Kidney (tissue), 14 donors: ENCODE measurements around the gene EGFL7. TPM values are rescaled to one million over a fixed set of nuclear protein-coding genes. Genes with fewer than 3 reads are reported as not detected.
"Not testable (repeated sequence)": the region's sequence is repeated elsewhere in the genome, so short reads cannot be mapped to it uniquely, and the experiment has no call there.

ENCODE experiments used
- DNase-seq, 5 donors: peaks; one replicate each; pipeline ENCODE4 v3.0.0-alpha.2; 2013 to 2020
- FAIRE-seq: peaks from 2 replicates; lab custom pipeline; 2012; peaks lifted over from hg19 to GRCh38; lab: Jason Lieb, UNC
- H3K27ac ChIP-seq, 2 donors: one replicate each; pipeline ENCODE4 v1.7.0; 2013; ENCODE audit warnings: low read depth in 2 of 2, low read length in 2 of 2, inconsistent platforms in 1 of 2
- H3K27me3 ChIP-seq: one replicate; pipeline ENCODE4 v1.7.1; 2013; ENCODE audit warnings: low read length, inconsistent platforms; ENCODE audit not compliant: control insufficient read depth, insufficient read depth
- H3K36me3 ChIP-seq, 3 donors: one replicate each; pipeline versions ENCODE4 v1.7.0 to v1.7.1; 2013; ENCODE audit warnings: low read length in 3 of 3, control low read depth in 1 of 3, inconsistent platforms in 1 of 3; ENCODE audit not compliant: insufficient read depth in 3 of 3, control insufficient read depth in 2 of 3
- H3K4me1 ChIP-seq, 3 donors: one replicate each; pipeline versions ENCODE4 v1.7.0 to v1.7.1; 2013; ENCODE audit warnings: low read length in 3 of 3, inconsistent platforms in 1 of 3, low read depth in 1 of 3; ENCODE audit not compliant: control insufficient read depth in 2 of 3, insufficient read depth in 2 of 3
- H3K4me3 ChIP-seq, 3 donors: one replicate each; pipeline versions ENCODE4 v1.7.0 to v1.8.1; 2013; ENCODE audit warnings: low read length in 3 of 3, control low read depth in 1 of 3, inconsistent platforms in 1 of 3
- H3K9ac ChIP-seq, 3 donors: one replicate each; pipeline versions ENCODE4 v1.7.0 to v1.7.1; 2013; ENCODE audit warnings: low read length in 3 of 3, control low read depth in 1 of 3, inconsistent platforms in 1 of 3
- H3K9me3 ChIP-seq, 3 donors: one replicate each; pipeline versions ENCODE4 v1.7.0 to v1.7.1; 2013; ENCODE audit warnings: low read length in 3 of 3, control low read depth in 1 of 3, inconsistent platforms in 1 of 3; ENCODE audit not compliant: control insufficient read depth in 2 of 3, insufficient read depth in 1 of 3
- intact Hi-C: fragments of 100-400 bp; cut with DNase I; formaldehyde crosslinking; loops from one replicate; pipeline ENCODE4 v1.11.1; 2022
- polyA plus RNA-seq: library from polyadenylated mRNA; stranded (reverse); fragments of 350-450 nt; fragmentation: Illumina TruSeq; extraction: RNeasy Lipid Tissue Mini Kit (QIAGEN cat#74804); gene quantifications from one replicate; pipeline ENCODE4 v1.2.3, GENCODE V29; 2014; ENCODE audit warnings: low read depth, low replicate concordance; ENCODE audit not compliant: insufficient read depth
- total RNA-seq: library from RNA; stranded (reverse); fragmentation: NEBNext Ultra II Directional; extraction: Animal tissue kit (Norgen Biotek cat#: 25700); gene quantifications from one replicate; pipeline ENCODE4 v1.2.1, GENCODE V29; 2021
- TF ChIP-seq, protein P1 (sequence below): IDR thresholded peaks from 3 replicates; pipeline ENCODE4 v1.5.1; 2012; ENCODE audit warnings: mild to moderate bottlenecking, moderate library complexity, borderline replicate concordance; ENCODE audit not compliant: insufficient read depth; ENCODE audit errors: extremely low read depth
- donor health status: control.
- donor health status: control.
- donor health status: control.
- donor health status: control.
- donor health status: control.
- donor health status: DM: yes; HTN: yes; CAD: no.
- donor health status: Normal renal cell carcinoma (clear cell type).

EGFL7 gene
- total and polyA plus RNA-seq, 2 donors from 2014 or later: 137 to 140 TPM

DNA sequence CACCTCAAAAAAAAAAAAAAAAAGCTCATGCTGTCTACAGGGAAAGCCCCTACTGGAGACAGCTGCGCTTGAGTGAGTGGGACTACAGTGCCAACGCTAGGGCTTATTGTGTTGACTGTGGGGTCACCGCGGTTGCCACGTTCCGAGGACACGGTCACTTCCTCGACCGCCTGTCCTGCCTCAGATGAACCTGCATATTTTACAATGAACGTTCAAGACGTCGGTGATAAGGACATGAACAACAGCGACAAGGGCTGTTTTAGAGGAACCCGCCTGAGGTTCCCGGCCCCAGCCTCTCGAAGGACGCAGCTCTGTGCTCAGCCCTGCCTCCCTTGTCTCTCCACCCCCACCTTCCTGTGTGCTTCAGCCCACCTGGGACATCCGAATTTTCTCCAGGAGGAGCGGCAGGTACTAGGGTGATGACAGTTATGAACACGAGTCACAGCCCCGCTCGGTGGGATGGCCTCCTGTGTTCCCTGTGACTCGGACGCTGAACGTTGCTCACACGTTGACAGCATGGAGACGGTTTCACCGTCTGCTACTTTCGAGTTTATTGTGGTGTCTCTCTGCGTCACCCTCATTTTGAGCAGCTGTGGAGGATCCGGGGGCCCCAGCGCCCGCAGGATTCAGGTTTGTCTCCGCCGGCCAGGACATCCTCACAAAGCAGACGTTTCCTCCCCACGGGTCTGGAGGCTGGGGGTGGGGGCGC lies 38.4 kb downstream of the EGFL7 start:
- Histone ChIP-seq H3K27ac (no peak overlapping the region), H3K36me3 (no peaks in the 10 kb centered on the region), H3K9me3 (no peaks in the 10 kb centered on the region), H3K27me3 (peaks cover 2% of the 10 kb centered on the region), H3K9ac (no peak overlapping the region), H3K4me3 (no peak overlapping the region), H3K4me1 (peaks cover 0 to 19% (median 14%) of the 10 kb centered on the region in 3 donors)
- TF ChIP-seq, protein P1, sequence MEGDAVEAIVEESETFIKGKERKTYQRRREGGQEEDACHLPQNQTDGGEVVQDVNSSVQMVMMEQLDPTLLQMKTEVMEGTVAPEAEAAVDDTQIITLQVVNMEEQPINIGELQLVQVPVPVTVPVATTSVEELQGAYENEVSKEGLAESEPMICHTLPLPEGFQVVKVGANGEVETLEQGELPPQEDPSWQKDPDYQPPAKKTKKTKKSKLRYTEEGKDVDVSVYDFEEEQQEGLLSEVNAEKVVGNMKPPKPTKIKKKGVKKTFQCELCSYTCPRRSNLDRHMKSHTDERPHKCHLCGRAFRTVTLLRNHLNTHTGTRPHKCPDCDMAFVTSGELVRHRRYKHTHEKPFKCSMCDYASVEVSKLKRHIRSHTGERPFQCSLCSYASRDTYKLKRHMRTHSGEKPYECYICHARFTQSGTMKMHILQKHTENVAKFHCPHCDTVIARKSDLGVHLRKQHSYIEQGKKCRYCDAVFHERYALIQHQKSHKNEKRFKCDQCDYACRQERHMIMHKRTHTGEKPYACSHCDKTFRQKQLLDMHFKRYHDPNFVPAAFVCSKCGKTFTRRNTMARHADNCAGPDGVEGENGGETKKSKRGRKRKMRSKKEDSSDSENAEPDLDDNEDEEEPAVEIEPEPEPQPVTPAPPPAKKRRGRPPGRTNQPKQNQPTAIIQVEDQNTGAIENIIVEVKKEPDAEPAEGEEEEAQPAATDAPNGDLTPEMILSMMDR: no peak
- intact Hi-C loops: no loop called here
- FAIRE-seq: no peak
- peak in 4 of 5 donors; percentile 44 to 69 (median 52) for DNase-seq

- H3K27me3 ChIP-seq: peaks cover 2% of the 10 kb centered on the region
- H3K9me3 ChIP-seq: no peaks in the 10 kb centered on the region
- intact Hi-C loops: no loop called here
- H3K4me3 ChIP-seq: no peak overlapping the region
- peaks cover 0 to 16% (median 9%) of the 10 kb centered on the region in 3 donors for H3K4me1 ChIP-seq
- no peaks in the 10 kb centered on the region for H3K36me3 ChIP-seq
- no peak for FAIRE-seq
- TF ChIP-seq, protein P1: no peak
- DNase-seq: no peak
- H3K27ac ChIP-seq: no peak overlapping the region
- H3K9ac ChIP-seq: no peak overlapping the region
These were observed 38.9 kb downstream of the EGFL7 start for GRCh38 chr9:136701668-136702053.

GRCh38 chr9:136703276-136703860 lies 40.7 kb downstream of the EGFL7 start:
- no peak overlapping the region for H3K27ac ChIP-seq
- FAIRE-seq (no peak), DNase-seq (no peak)
- intact Hi-C loops: no loop called here
- no peak overlapping the region for H3K4me3 ChIP-seq
- H3K4me1 ChIP-seq: peaks cover 0 to 5% (median 0%) of the 10 kb centered on the region in 3 donors
- H3K9ac ChIP-seq: no peak overlapping the region
- no peaks in the 10 kb centered on the region for H3K9me3 ChIP-seq
- H3K27me3 ChIP-seq: peaks cover 2% of the 10 kb centered on the region
- no peaks in the 10 kb centered on the region for H3K36me3 ChIP-seq
- TF ChIP-seq, protein P1: no peak

DNA sequence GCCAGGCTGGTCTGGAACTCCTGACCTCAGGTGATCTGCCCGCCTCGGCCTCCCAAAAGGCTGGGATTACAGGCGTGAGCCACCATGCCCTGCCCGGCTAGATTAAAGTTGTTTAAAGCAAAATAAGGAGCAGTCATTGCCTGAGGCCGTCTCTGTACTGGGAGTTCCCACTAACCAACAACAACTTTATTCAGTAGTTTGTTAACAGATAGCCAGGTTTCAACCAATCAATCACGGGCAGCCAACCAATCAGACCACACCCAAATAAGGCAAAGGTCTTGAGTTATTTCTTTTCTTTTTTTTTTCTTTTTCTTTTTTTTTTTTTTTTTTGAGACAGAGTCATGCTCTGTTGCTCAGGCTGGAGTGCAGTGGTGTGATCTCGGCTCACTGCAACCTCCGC lies 42.0 kb downstream of the EGFL7 start:
- FAIRE-seq, H3K36me3 ChIP-seq, H3K27me3 ChIP-seq, intact Hi-C loops, H3K4me1 ChIP-seq, H3K9ac ChIP-seq, H3K27ac ChIP-seq, H3K9me3 ChIP-seq, H3K4me3 ChIP-seq, DNase-seq: not testable (repeated sequence)
